T-helper 2 cell treated with Interferon-gamma antibody and Interleukin-4, amounts not matched to agents 100 ng/mL and 5 ng/mL, for 36 hours (primary cell): ENCODE results near the gene PSMC1. TPM values are rescaled to one million over a fixed set of nuclear protein-coding genes. Genes with fewer than 3 reads are reported as not detected.
"Not testable (repeated sequence)": the region's sequence is repeated elsewhere in the genome, so short reads cannot be mapped to it uniquely, and the experiment has no call there.

Source experiments
- intact Hi-C: fragments of 100-400 bp; cut with micrococcal nuclease; formaldehyde crosslinking; loops from one replicate; pipeline ENCODE4 v1.15.1; 2023
- total RNA-seq: library from RNA; stranded (reverse); gene quantifications from 2 replicates; pipeline ENCODE4 v1.2.3, GENCODE V29; 2022

PSMC1 gene
- total RNA-seq: 111 and 112 TPM in 2 replicates

DNA sequence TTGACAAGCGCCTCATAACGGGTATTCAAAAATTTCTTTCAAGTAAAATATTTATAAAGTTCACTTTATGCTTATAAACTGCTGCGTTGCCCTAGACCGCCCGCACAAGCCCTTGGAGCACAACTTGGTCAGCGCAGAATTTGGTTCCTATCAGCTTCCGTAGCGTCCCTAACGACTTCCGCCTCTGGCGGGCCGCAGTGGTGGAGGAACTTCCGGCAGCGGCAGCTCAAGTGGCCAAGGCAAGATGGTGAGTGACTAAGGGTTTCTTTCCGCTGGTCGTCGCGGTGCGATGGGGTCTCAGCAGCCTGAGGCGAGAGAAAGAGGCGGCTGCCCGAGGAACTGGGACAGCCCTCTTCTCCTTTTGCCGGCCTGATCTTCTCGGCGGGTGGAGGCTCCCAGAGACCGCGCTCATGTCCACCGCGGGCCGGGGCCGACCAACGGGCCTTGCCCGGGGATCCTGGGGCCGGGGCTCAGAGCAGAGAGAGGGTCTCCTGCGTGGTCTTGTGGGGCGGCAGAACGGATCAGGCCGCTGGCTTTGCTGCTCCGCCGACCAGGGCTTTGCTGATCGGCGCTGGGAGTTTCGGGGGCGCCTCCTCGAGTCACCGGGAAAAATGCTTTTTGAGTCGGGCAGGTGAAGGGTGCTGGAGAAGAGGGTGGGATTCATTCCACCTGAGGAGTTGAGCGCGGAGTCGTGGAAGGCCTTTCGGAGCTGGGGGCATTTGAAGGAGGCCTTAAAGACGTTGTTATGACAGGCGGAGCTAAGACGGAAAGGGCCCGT, at the start of gene PSMC1:
Gene PSMC1, plus strand, starts transcription at position 200 of the 778 bp plus-strand sequence. Its CDS starts 45 bp downstream, at position 245.
- intact Hi-C loops: loop anchor here (1.0 to 2.0 kb wide), 4 partner anchors 75 to 301 kb away; partner anchors contain the start of genes NRDE2 and TDP1

DNA sequence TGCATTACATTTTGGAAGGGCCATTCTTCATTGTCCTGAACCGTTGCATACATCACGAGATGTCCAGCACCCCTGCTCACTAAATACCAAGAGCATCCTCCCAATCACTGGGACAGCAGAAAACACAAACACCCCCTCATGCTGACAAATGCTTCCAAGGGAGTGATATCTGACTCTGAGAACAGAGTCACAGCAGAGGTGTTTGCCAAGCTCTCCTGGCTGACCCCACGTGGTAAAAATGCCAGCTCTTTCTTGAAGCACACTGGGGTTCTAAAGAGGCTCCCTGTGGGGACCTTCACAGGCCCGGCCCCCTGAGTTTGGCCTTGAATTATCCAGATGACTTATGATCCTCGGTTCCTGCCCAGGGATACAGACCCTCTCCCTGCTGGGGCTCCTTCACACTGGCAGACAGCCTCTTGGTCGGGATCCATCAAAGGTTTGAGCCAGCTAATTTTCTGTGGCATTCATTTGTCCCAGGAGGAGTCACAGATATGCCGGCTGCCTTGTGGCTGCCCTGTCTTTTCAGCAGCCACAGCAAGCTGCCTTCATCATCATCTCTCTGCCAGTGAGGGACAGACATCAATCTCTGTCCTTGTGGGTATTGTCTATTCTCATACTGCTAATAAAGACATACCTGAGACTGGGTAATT, 43.1 kb upstream of the PSMC1 start:
- intact Hi-C loops: no loop called here

- intact Hi-C loops: no loop called here
Measured at GRCh38 chr14:90228478-90228877, 27.9 kb upstream of the PSMC1 start.

DNA sequence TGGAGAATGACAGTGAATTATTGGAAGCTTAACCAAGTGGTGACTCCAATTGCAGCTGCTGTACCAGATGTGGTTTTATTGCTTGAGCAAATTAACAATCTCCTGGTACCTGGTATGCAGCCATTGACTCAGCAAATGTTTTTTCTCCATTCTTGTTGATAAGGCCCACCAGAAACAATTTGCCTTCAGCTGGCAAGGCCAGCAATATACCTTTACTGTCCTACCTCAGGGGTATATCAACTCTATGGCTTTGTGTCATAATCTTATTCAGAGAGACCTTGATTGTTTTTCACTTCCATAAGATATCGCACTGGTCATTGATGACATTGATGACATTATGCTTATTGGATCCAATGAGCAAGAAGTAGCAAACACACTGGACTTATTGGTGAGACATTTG, 26.4 kb upstream of the PSMC1 start:
- intact Hi-C loops: loop anchor here (10.0 kb wide), 2 partner anchors 165 to 1205 kb away; partner anchors contain the start of gene KCNK13

GRCh38 chr14:90235179-90235976, 21.0 kb upstream of the PSMC1 start:
- intact Hi-C loops: loop anchor here (1.0 to 10.0 kb wide), 4 partner anchors 171 to 1211 kb away; partner anchors contain the start of gene KCNK13

DNA sequence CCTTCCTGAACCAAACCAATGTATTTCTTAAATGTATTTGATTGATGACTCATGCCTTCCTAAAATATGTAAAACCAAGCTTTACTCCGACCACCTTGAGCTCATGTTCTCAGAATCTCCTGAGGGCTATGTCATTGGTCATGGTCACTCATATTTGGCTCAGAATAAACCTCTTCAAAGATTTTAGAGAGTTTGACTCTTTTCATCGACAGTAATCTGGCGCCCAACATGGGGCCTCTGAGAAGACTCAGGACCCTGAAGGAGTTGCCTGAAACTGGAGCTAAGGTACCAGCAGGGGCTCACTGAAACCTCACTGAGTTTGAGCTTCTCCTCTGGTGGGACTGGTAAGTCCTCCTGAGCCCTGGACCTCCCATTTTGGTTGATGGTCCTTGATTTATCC, 17.2 kb upstream of the PSMC1 start:
- intact Hi-C loops: loop anchor here (10.0 kb wide), 2 partner anchors 174 to 1214 kb away; partner anchors contain the start of gene KCNK13

DNA sequence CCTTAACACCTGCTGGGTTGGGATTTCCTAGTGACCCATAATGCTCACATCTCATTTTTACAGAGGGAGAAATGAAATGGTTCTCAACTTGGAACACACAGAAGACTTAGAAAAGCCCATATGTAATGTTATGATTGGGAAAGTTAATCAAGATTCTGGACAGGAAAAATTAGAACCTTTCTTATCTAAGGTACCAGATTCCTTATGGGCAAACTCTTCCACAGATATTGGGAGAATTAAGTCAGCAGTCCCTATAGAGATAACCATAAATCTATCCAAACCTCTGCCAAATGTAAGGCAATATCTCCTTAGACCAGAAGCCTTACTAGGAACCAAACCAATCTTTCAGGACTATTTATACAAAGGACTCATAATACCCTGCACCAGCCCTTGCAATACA, 13.9 kb upstream of the PSMC1 start:
- intact Hi-C loops: no loop called here

GRCh38 chr14:90246936-90247335, 9.4 kb upstream of the PSMC1 start:
- intact Hi-C loops: no loop called here

DNA sequence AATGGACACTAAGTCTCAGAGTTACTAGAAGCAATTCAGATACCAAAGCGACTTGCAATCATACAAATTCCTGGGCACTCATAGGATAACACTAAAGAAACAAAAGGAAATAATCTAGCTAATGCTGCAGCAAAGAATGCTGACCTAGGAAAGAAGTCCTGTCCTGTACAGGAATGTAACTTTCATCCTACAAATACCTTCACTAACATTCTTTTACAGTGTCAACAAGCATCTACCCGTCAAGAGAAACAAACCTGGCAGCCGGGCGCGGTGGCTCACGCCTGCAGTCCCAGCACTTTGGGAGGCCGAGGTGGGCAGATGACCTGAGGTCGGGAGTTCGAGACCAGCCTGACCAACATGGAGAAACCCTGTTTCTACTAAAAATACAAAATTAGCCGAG, 8.9 kb upstream of the PSMC1 start:
- intact Hi-C loops: not testable (repeated sequence)

DNA sequence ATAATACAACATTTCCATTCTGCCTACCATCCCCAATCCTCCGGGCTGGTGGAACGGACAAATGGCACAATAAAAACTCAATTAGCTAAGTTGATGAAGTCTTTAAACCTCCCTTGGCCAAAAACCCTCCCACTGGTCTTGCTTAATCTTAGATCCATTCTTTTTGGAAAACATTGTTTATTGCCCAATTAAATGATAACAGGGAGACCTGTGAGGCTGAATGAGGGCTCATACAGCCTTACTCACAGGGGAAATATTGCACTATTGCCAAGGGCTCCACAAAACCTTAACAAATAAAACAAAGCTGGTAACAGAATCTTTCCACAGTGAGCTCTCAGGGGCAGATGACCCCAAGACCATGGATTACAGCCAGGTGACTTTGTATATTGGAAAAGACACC, 7.8 kb upstream of the PSMC1 start:
- intact Hi-C loops: no loop called here

- intact Hi-C loops: no loop called here
Measured at GRCh38 chr14:90253826-90254225, 2.5 kb upstream of the PSMC1 start.

DNA sequence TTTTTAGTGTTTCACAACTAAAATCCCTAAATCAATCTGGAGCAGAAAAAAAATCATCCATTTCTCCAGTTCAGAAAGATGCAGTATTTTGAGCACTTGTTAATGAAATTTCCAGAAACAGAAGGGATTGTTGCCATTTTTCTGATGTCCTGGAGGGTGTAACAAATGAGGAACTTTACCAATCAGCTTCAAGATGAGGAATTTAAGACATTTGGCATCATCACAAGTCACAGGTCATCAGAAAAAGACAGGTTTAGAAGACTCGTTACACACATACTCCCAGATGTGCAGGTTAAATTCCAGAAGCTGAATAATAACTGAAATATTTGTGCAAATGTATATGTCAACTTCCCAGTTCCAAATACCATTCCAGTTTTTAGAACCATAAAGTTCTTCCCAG, 482 bp upstream of the PSMC1 start:
- intact Hi-C loops: loop anchor here (1.0 to 2.0 kb wide), 4 partner anchors 75 to 301 kb away; partner anchors contain the start of genes NRDE2 and TDP1

GRCh38 chr14:90263748-90264449, 7.5 kb downstream of the PSMC1 start:
- intact Hi-C loops: no loop called here

- intact Hi-C loops: no loop called here
Measured at GRCh38 chr14:90266441-90267154, 10.2 kb downstream of the PSMC1 start.

DNA sequence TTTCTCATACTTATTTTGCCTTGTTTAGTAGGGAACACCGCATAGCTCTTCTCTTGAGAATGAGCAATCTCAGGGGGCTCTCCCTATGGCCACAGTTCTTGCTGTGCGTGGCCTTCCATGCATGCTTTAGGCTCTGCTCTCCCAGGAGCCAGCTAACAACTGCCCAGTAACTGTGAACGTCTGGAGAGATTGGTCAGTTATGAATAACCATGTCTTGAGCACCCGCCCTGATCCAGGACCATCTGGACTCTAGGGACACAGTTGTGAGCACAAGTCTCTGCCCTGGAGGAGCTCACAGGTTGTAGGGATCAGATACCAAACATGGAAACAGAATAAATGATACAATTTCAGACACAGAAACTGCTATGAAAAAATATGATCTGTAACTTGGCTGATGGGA, 12.1 kb downstream of the PSMC1 start:
- intact Hi-C loops: no loop called here

DNA sequence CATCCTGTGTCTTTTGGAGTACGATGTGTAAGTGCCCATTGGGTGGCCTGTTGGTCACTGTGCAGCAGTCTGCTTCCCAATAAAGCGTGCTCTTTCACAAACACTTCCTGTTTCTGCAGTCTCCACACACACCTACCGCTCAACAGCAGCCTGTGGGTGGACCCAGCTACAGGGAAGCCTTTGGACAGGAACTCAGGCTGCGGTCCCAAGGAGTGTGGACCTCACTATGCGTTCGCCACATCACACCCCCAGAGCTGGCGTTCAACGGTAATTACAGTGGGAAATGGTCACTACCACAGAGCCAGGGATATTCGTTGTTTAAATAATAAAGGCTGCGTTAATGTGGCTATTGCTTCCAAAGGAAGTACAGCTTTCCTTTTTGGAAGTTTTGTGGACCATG, 16.2 kb downstream of the PSMC1 start:
- intact Hi-C loops: no loop called here

DNA sequence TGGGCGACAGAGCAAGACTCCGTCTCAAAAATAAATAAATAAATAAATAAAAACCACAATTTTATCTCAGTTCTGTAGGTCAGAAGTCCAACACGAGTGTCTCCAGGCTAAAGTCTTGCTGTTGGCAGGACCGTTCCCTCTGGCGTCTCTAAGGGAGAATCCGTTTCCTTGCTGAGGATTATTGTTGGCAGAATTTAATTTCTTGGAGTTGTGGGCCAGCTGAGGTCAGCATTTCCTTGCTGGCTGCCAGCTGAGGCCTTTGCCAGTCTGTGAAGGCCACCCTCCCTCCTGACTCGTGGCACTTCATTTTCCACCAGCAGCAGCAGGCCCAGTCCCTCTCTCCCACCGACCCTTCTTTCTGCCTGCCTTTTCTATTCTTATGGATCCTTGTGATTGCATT, 17.2 kb downstream of the PSMC1 start:
- intact Hi-C loops: no loop called here

- intact Hi-C loops: loop anchor here (2.0 kb wide), 1 partner anchor 15 kb away; no protein-coding TSS in a partner anchor
Measured at GRCh38 chr14:90274019-90274418, 17.7 kb downstream of the PSMC1 start.

DNA sequence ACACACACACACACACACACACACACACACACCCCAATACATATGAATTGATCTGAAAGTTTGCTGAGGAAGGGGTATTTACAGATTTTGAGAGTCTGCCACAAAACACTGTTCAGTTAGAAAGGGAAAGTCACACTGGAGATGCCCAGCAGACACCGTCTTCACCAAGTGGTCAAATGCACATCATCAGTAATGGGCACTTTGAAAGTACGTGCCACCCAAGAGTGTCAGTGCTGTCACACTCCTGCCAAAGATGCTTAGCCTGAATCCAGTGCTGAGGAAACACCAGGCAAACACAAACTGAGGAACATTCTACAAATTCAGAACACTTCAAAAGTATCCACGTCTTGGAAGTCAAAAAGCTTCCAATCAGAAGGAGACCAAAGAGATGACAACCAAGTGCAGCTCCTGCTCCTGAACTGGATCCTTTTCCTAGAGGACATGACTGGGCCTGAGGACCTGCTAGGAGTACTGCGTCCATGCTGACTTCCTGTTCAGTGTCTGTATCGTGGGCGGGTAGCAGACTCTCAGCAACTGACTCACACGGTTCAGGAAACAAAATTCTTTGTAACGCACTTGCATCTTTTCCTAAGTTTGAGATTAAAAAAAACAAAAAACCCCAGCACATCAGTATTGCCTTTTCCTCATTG, 18.6 kb downstream of the PSMC1 start:
- intact Hi-C loops: loop anchor here (2.0 kb wide), 1 partner anchor 16 kb away; no protein-coding TSS in a partner anchor

DNA sequence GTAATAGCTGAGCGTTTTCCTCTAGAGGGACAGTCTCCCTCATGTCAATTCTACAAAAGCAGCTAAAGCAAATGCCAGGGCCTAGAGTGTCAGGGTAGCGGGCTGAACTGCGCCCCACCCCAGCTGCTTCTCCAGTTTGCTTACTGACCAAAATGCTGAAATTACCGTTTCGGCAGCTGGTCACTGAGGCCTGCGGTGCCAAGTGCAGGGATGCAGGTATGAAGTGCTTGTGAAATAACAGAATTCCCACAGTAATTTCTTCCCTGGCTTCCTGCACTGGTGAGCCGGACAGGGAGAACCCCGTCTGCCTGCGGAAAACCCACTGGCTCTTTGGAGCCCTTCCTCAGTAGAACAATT, 19.1 kb downstream of the PSMC1 start:
- intact Hi-C loops: loop anchor here (2.0 kb wide), 1 partner anchor 17 kb away; no protein-coding TSS in a partner anchor
